ENCODE data around the gene ARID3A. TPM values are rescaled to one million over a fixed set of nuclear protein-coding genes. Genes with fewer than 3 reads are reported as not detected.

Gene ARID3A
- total and polyA plus RNA-seq, 2 of the 13 experiments (the other 11 are each of a cell fraction or from before 2014, with no cell fraction given) = 71.3 to 77.9 TPM

DNA sequence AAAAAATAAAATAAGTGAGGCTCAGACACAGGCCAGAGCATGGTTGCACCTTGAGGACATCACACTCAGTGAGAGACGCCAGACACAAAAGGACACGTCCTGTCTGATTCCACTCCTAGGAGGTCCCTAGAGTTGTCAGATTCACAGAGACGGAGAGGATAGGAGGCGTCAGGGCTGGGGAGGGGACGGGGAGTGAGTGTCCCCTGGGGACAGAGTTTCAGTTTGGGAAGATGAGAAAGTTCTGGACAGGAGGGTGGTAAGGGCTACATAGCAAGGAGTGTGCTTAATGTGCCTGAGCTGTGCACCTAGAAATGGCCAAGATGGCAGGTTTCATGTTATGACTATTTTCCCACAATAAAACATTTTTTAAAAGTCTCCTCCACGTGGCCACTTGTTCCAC, 72.2 kb downstream of the ARID3A start:
- no peaks in the 10 kb centered on the region for H4K20me1 ChIP-seq (ENCODE audit: insufficient read depth, low read length)
- FAIRE-seq (no peak), DNase-seq (ENCODE audit: low spot score) (no peak), ATAC-seq (no peak)
- H3K36me3 ChIP-seq (replicated peaks in 1 of 2; ENCODE audit: control insufficient read depth in 1 of 2, insufficient read depth in 2 of 2, low read length in 2 of 2) = no peaks in the 10 kb centered on the region
- ChIA-PET CTCF (ENCODE audit: low intra/inter-chr PET ratio, low total read pairs) (no interaction called here), POLR2A (interaction anchor here (1.4 kb wide), 1 partner anchor 14 kb away, joined by 4 read pairs; the partner anchor contains the start of gene WDR18)
- no peak overlapping the region for H3K4me2 ChIP-seq (ENCODE audit: low read depth, low read length)
- 30% methylated on average over 5 of the region's 6 CpGs for WGBS (ENCODE audit: low lambda C conversion rate)
- H3K4me3 ChIP-seq (replicated peaks in 1 of 3; ENCODE audit: insufficient read depth in 1 of 3, low read depth in 2 of 3, low read length in 3 of 3) = no peak overlapping the region
- H3K79me2 ChIP-seq (ENCODE audit: insufficient read depth, low read length) = no peaks in the 10 kb centered on the region
- intact Hi-C loops (cut with micrococcal nuclease; ENCODE audit: unreplicated experiment) (loop anchor here (10.0 kb wide), 1 partner anchor 213 kb away; no protein-coding TSS in a partner anchor), in situ Hi-C loops (cut with HindIII; ENCODE audit: extremely low pct_ligation_motif_present, low pct_unique_long_range_greater_than_20kb) (no loop called here)
- no peak overlapping the region for H3K27ac ChIP-seq (ENCODE audit: extremely low read length, insufficient read depth, low read length)
- peaks cover 9 to 30% of the 10 kb centered on the region in 2 experiments for H3K27me3 ChIP-seq (ENCODE audit: control insufficient read depth in 1 of 2, insufficient read depth in 2 of 2, low read length in 2 of 2)
- BruUV-seq (replicated peaks) = no TSS peak
- peaks cover 38% of the 10 kb centered on the region for H3K4me1 ChIP-seq (ENCODE audit: insufficient read depth, low read length)
- TF ChIP-seq ZFP36L1 (CRISPR knock-in tag; IDR thresholded peaks at IDR 0.05) = no peak
- 0 out of 2 replicates have a peak, but pooled peaks have one; percentile 25 for TF ChIP-seq KDM2A (CRISPR knock-in tag; IDR thresholded peaks at IDR 0.05; ENCODE audit: borderline replicate concordance, low read depth)
- TF ChIP-seq RAD21 (CRISPR knock-in tag; IDR thresholded peaks at IDR 0.05) = no peak
- no peak for TF ChIP-seq JARID2 (CRISPR knock-in tag; IDR thresholded peaks at IDR 0.05; ENCODE audit: insufficient replicate concordance)
- no peak for TF ChIP-seq RFX3 (CRISPR knock-in tag; IDR thresholded peaks at IDR 0.05)
- H2AFZ ChIP-seq (ENCODE audit: low read length) = no peak overlapping the region
- H3K9me3 ChIP-seq (ENCODE audit: low read length) = no peaks in the 10 kb centered on the region
- H3K9ac ChIP-seq (ENCODE audit: insufficient read depth, low read depth, low read length) = no peak overlapping the region

DNA sequence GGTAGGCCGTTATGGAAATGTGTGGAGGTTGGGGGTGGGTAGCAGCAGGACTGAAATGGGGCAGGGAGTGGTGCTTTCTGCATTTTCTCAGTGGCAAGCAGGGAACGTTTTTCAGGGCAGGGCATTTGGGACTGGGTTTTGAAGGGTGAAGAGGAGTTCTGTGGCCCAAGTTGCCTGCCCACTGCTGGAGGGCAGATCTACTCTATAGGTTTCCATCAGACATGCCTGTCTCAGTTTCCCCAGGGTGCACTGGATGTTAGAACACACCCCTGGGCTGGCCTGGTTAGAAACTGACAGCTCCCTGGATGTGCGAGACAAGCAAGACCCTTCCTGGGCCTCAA, 73.5 kb downstream of the ARID3A start:
- Histone ChIP-seq H3K9ac (ENCODE audit: insufficient read depth, low read depth, low read length) (no peak overlapping the region), H3K4me1 (ENCODE audit: insufficient read depth, low read length) (peaks cover 34% of the 10 kb centered on the region), H3K36me3 (replicated peaks in 1 of 2; ENCODE audit: control insufficient read depth in 1 of 2, insufficient read depth in 2 of 2, low read length in 2 of 2) (no peaks in the 10 kb centered on the region), H4K20me1 (ENCODE audit: insufficient read depth, low read length) (no peaks in the 10 kb centered on the region), H3K4me3 (replicated peaks in 1 of 3; ENCODE audit: insufficient read depth in 1 of 3, low read depth in 2 of 3, low read length in 3 of 3) (no peak overlapping the region), H3K79me2 (ENCODE audit: insufficient read depth, low read length) (no peaks in the 10 kb centered on the region), H3K27ac (ENCODE audit: extremely low read length, insufficient read depth, low read length) (no peak overlapping the region), H3K9me3 (ENCODE audit: low read length) (no peaks in the 10 kb centered on the region), H3K27me3 (ENCODE audit: control insufficient read depth in 1 of 2, insufficient read depth in 2 of 2, low read length in 2 of 2) (peaks cover 13 to 43% of the 10 kb centered on the region in 2 experiments), H2AFZ (ENCODE audit: low read length) (no peak overlapping the region), H3K4me2 (ENCODE audit: low read depth, low read length) (no peak overlapping the region)
- no peak for DNase-seq (ENCODE audit: low spot score)
- no peak for FAIRE-seq
- no TSS peak for BruUV-seq (replicated peaks)
- WGBS (ENCODE audit: low lambda C conversion rate) = 16% methylated on average over 3 of the region's 3 CpGs
- intact Hi-C loops (cut with micrococcal nuclease; ENCODE audit: unreplicated experiment) (loop anchor here (10.0 kb wide), 1 partner anchor 215 kb away; no protein-coding TSS in a partner anchor), in situ Hi-C loops (cut with HindIII; ENCODE audit: extremely low pct_ligation_motif_present, low pct_unique_long_range_greater_than_20kb) (no loop called here)
- TF ChIP-seq ZBTB1 (CRISPR knock-in tag; IDR thresholded peaks at IDR 0.05; ENCODE audit: borderline replicate concordance) = no peak
- no peak for TF ChIP-seq ZNF33A (CRISPR knock-in tag; IDR thresholded peaks at IDR 0.05; ENCODE audit: borderline replicate concordance)
- TF ChIP-seq PRPF4 (IDR thresholded peaks at IDR 0.05; ENCODE audit: low read depth, low read length, poor library complexity, severe bottlenecking) = no peak
- no peak for TF ChIP-seq GATA4 (IDR thresholded peaks at IDR 0.05; ENCODE audit: borderline replicate concordance, low read depth)
- no peak for TF ChIP-seq ZNF296 (CRISPR knock-in tag; conservative IDR thresholded peaks at IDR 0.05)
- TF ChIP-seq ZNF44 (CRISPR knock-in tag; IDR thresholded peaks at IDR 0.05) = no peak
- TF ChIP-seq ZMYM3 (CRISPR knock-in tag; IDR thresholded peaks at IDR 0.05) = no peak
- no peak for TF ChIP-seq ASH2L (IDR thresholded peaks at IDR 0.05; ENCODE audit: insufficient read length, low read depth, low read length)
- TF ChIP-seq ZSCAN29 (CRISPR knock-in tag; conservative IDR thresholded peaks at IDR 0.05) = no peak
- no peak for TF ChIP-seq ZNF263 (CRISPR knock-in tag; IDR thresholded peaks at IDR 0.05)
- no peak for TF ChIP-seq SMAD3 (CRISPR knock-in tag; IDR thresholded peaks at IDR 0.05)
- TF ChIP-seq ARID5B (CRISPR knock-in tag; IDR thresholded peaks at IDR 0.05) = no peak
- no peak for TF ChIP-seq ZNF17 (CRISPR knock-in tag; IDR thresholded peaks at IDR 0.05)
- CTCF ChIA-PET (ENCODE audit: low intra/inter-chr PET ratio, low total read pairs) = no interaction called here
- POLR2A ChIA-PET = no interaction called here
- no peak for ATAC-seq

All from HepG2 (cell line).